ENCODE results near the gene PACS2. TPM values are rescaled to one million over a fixed set of nuclear protein-coding genes. Genes with fewer than 3 reads are reported as not detected.

PACS2 gene
- polyA plus RNA-seq, 1 of the 3 experiments (the other 2 are of a cell fraction), result 42.7 TPM

DNA sequence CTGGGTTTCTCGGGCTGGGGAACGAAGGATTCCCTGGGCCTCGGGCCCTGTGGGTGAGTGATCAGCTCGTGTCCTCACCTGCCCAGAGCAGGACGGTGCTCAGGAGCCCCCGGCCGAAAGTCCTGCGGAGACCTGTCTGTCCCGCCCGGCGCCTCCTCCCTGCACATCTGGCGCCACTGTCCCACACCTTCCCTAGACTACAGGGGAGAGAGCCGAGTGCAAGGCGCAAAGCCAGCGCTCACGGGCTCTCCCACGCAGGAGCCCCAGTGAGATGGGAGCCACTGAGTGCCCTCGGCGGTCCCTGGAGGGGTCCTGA, 70.7 kb downstream of the PACS2 start:
- Histone ChIP-seq H3K36me3 (replicated peaks in 1 of 2; ENCODE audit: control insufficient read depth in 1 of 2, insufficient read depth in 2 of 2, low read length in 1 of 2) (peaks cover 0 to 55% of the 10 kb centered on the region in 2 experiments), H3K27me3 (ENCODE audit: insufficient read depth) (no peaks in the 10 kb centered on the region), H3F3A (replicated peaks; ENCODE audit: insufficient read depth) (no peaks in the 10 kb centered on the region), H3K9me2 (no peaks in the 10 kb centered on the region), H3K4me3 (ENCODE audit: low read depth in 2 of 2, low read length in 1 of 2) (no peak overlapping the region), H3K9me3 (no peaks in the 10 kb centered on the region), H4K20me1 (ENCODE audit: insufficient read depth) (no peaks in the 10 kb centered on the region), H3K9ac (no peak overlapping the region), H3K4me2 (no peak overlapping the region), H3K79me2 (ENCODE audit: insufficient read depth) (no peaks in the 10 kb centered on the region), H3K27ac (ENCODE audit: low read depth in 2 of 2, low read length in 1 of 2) (no peak overlapping the region), H2AFZ (ENCODE audit: low read depth) (no peak overlapping the region), H3K4me1 (ENCODE audit: control insufficient read depth in 1 of 2, insufficient read depth in 2 of 2, low read depth in 1 of 2, low read length in 1 of 2) (peaks cover 0 to 7% of the 10 kb centered on the region in 2 experiments; a peak in 1 of 4 replicates)
- DNase-seq, result no peak
- 93% methylated on average over 9 of the region's 19 CpGs for WGBS (ENCODE audit: low lambda C conversion rate)
- POLR2A ChIA-PET, result no interaction called here
- CTCF ChIA-PET, result interaction anchor here (3.4 kb wide), 1 partner anchor 14 kb away, joined by 15 read pairs; no protein-coding TSS in a partner anchor
- TF ChIP-seq TAF1 (IDR thresholded peaks at IDR 0.05; ENCODE audit: borderline replicate concordance, low read depth, low read length) (no peak), NRF1 (IDR thresholded peaks at IDR 0.05; ENCODE audit: low read depth, low read length) (no peak), RXRA (IDR thresholded peaks at IDR 0.05; ENCODE audit: borderline replicate concordance, low read depth) (no peak), YY1 (IDR thresholded peaks at IDR 0.05; ENCODE audit: low read depth) (no peak), POLR2AphosphoS5 (IDR thresholded peaks at IDR 0.05; ENCODE audit: low read depth, low read length) (no peak)
- TF ChIP-seq, protein P1, sequence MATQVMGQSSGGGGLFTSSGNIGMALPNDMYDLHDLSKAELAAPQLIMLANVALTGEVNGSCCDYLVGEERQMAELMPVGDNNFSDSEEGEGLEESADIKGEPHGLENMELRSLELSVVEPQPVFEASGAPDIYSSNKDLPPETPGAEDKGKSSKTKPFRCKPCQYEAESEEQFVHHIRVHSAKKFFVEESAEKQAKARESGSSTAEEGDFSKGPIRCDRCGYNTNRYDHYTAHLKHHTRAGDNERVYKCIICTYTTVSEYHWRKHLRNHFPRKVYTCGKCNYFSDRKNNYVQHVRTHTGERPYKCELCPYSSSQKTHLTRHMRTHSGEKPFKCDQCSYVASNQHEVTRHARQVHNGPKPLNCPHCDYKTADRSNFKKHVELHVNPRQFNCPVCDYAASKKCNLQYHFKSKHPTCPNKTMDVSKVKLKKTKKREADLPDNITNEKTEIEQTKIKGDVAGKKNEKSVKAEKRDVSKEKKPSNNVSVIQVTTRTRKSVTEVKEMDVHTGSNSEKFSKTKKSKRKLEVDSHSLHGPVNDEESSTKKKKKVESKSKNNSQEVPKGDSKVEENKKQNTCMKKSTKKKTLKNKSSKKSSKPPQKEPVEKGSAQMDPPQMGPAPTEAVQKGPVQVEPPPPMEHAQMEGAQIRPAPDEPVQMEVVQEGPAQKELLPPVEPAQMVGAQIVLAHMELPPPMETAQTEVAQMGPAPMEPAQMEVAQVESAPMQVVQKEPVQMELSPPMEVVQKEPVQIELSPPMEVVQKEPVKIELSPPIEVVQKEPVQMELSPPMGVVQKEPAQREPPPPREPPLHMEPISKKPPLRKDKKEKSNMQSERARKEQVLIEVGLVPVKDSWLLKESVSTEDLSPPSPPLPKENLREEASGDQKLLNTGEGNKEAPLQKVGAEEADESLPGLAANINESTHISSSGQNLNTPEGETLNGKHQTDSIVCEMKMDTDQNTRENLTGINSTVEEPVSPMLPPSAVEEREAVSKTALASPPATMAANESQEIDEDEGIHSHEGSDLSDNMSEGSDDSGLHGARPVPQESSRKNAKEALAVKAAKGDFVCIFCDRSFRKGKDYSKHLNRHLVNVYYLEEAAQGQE (IDR thresholded peaks at IDR 0.05; ENCODE audit: low read depth, low read length), result no peak

DNA sequence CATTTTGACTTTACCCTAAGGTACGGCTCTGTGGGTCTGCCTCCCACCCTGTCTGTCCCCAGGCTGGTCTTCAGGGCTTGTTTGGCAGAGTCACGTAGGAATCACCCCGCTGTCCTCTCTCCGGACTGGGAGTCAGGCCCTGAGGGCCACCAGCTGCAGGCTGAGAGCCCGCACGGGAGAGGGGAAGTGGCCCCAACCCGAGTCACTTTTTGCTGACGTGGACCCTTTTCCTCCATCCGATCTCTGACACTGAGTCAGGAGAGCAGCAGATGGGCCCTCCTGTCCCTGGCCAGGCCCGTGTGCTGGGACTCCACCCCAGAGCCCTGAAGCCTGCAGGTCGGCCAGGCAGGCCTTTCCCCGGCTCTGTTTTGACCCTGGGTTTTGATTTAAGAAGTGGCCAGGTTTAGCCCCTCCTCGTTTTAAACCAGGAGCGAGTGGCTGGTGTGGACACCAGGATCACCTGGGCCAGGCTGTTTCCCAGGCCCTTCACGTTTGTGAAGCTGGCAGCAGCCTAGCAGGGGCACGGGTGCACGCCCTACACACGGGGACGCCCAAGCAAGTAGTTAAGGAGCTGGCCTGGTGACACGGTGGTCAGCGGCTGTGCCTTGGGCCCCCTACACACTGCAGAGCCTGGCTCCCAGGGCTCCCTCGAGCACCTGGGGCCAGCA, 71.3 kb downstream of the PACS2 start:
- peaks cover 0 to 55% of the 10 kb centered on the region in 2 experiments for H3K36me3 ChIP-seq (replicated peaks in 1 of 2; ENCODE audit: control insufficient read depth in 1 of 2, insufficient read depth in 2 of 2, low read length in 1 of 2)
- CTCF ChIA-PET, result interaction anchor here (3.4 kb wide), 1 partner anchor 15 kb away, joined by 15 read pairs; no protein-coding TSS in a partner anchor
- 93% methylated on average over 9 of the region's 22 CpGs for WGBS (ENCODE audit: low lambda C conversion rate)
- no peak overlapping the region for H2AFZ ChIP-seq (ENCODE audit: low read depth)
- DNase-seq, result no peak
- H3K9ac ChIP-seq, result no peak overlapping the region
- H3K79me2 ChIP-seq (ENCODE audit: insufficient read depth), result no peaks in the 10 kb centered on the region
- H3K4me2 ChIP-seq, result no peak overlapping the region
- no peaks in the 10 kb centered on the region for H3F3A ChIP-seq (replicated peaks; ENCODE audit: insufficient read depth)
- H4K20me1 ChIP-seq (ENCODE audit: insufficient read depth), result no peaks in the 10 kb centered on the region
- POLR2A ChIA-PET, result no interaction called here
- no peaks in the 10 kb centered on the region for H3K9me2 ChIP-seq
- no peaks in the 10 kb centered on the region for H3K9me3 ChIP-seq
- H3K27ac ChIP-seq (ENCODE audit: low read depth in 2 of 2, low read length in 1 of 2), result no peak overlapping the region
- no peaks in the 10 kb centered on the region for H3K27me3 ChIP-seq (ENCODE audit: insufficient read depth)
- TF ChIP-seq RCOR1 (IDR thresholded peaks at IDR 0.05; ENCODE audit: low read length), result no peak
- no peak for TF ChIP-seq TCF12 (IDR thresholded peaks at IDR 0.05)
- TF ChIP-seq, protein P2, sequence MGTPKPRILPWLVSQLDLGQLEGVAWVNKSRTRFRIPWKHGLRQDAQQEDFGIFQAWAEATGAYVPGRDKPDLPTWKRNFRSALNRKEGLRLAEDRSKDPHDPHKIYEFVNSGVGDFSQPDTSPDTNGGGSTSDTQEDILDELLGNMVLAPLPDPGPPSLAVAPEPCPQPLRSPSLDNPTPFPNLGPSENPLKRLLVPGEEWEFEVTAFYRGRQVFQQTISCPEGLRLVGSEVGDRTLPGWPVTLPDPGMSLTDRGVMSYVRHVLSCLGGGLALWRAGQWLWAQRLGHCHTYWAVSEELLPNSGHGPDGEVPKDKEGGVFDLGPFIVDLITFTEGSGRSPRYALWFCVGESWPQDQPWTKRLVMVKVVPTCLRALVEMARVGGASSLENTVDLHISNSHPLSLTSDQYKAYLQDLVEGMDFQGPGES (IDR thresholded peaks at IDR 0.05; ENCODE audit: low read depth, low read length), result no peak
- TF ChIP-seq FOXM1 (IDR thresholded peaks at IDR 0.05; ENCODE audit: low read depth), result no peak
- TF ChIP-seq EP300 (IDR thresholded peaks at IDR 0.05; ENCODE audit: borderline replicate concordance in 1 of 2, low read depth in 1 of 2, low read length in 1 of 2), result no peak
- TF ChIP-seq ELF1 (IDR thresholded peaks at IDR 0.05), result no peak
- TF ChIP-seq, protein P3, sequence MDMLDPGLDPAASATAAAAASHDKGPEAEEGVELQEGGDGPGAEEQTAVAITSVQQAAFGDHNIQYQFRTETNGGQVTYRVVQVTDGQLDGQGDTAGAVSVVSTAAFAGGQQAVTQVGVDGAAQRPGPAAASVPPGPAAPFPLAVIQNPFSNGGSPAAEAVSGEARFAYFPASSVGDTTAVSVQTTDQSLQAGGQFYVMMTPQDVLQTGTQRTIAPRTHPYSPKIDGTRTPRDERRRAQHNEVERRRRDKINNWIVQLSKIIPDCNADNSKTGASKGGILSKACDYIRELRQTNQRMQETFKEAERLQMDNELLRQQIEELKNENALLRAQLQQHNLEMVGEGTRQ (IDR thresholded peaks at IDR 0.05; ENCODE audit: borderline replicate concordance, low read depth, low read length), result no peak
- H3K4me1 ChIP-seq (ENCODE audit: control insufficient read depth in 1 of 2, insufficient read depth in 2 of 2, low read depth in 1 of 2, low read length in 1 of 2), result peaks cover 0 to 7% of the 10 kb centered on the region in 2 experiments; a peak in 1 of 4 replicates
- H3K4me3 ChIP-seq (ENCODE audit: low read depth in 2 of 2, low read length in 1 of 2), result no peak overlapping the region

All from SK-N-SH (cell line).